Hepatocyte (in vitro differentiated cells): ENCODE data around the gene C3orf49. TPM values are rescaled to one million over a fixed set of nuclear protein-coding genes. Genes with fewer than 3 reads are reported as not detected.

ENCODE experiments used
- DNase-seq: peaks from one replicate; pipeline ENCODE4 v3.0.0-alpha.2; 2016; ENCODE audit warnings: low spot score
- H2AFZ ChIP-seq: fragments of 200-600 bp; sonication (generic); 2 replicates; pipeline ENCODE4 v1.6.0; 2016; ENCODE audit warnings: antibody characterized with exemption, mild to moderate bottlenecking
- H3K27ac ChIP-seq: fragments of 200-600 bp; sonication (generic); 2 replicates; pipeline ENCODE4 v1.5.1; 2016; ENCODE audit warnings: mild to moderate bottlenecking
- H3K27me3 ChIP-seq: fragments of 200-600 bp; sonication (generic); 2 replicates; pipeline ENCODE4 v1.6.1; 2016
- H3K36me3 ChIP-seq: fragments of 200-600 bp; sonication (generic); replicated peaks from 2 replicates; pipeline ENCODE4 v1.5.1; 2016; ENCODE audit warnings: low read depth; ENCODE audit not compliant: insufficient read depth
- H3K4me1 ChIP-seq: fragments of 200-600 bp; sonication (generic); 2 replicates; pipeline ENCODE4 v1.5.1; 2016; ENCODE audit warnings: mild to moderate bottlenecking, moderate library complexity; ENCODE audit not compliant: insufficient read depth
- H3K4me2 ChIP-seq: fragments of 200-600 bp; sonication (generic); 2 replicates; pipeline ENCODE4 v1.6.0; 2016
- H3K4me3 ChIP-seq: fragments of 200-600 bp; sonication (generic); 2 replicates; pipeline ENCODE4 v1.5.1; 2016; ENCODE audit warnings: mild to moderate bottlenecking
- H3K79me2 ChIP-seq: fragments of 200-600 bp; sonication (generic); 2 replicates; pipeline ENCODE4 v1.6.0; 2017; ENCODE audit warnings: mild to moderate bottlenecking
- H3K9me2 ChIP-seq: fragments of 200-600 bp; sonication (generic); replicated peaks from 2 replicates; pipeline ENCODE4 v1.6.0; 2017; ENCODE audit warnings: mild to moderate bottlenecking; ENCODE audit not compliant: insufficient read depth
- H3K9me3 ChIP-seq: fragments of 200-600 bp; sonication (generic); 2 replicates; pipeline ENCODE4 v1.5.1; 2016; ENCODE audit warnings: low read depth, mild to moderate bottlenecking
- H4K20me1 ChIP-seq: fragments of 200-600 bp; sonication (generic); 2 replicates; pipeline ENCODE4 v1.6.0; 2016; ENCODE audit warnings: mild to moderate bottlenecking; ENCODE audit not compliant: insufficient read depth, poor library complexity, severe bottlenecking
- CTCF ChIP-seq: fragments of 200-600 bp; sonication (generic); IDR thresholded peaks from 2 replicates; pipeline ENCODE4 v1.5.1; 2016; ENCODE audit warnings: antibody characterized with exemption, mild to moderate bottlenecking; ENCODE audit not compliant: poor library complexity
- EZH2 ChIP-seq: fragments of 200-600 bp; sonication (generic); IDR thresholded peaks from 2 replicates; pipeline ENCODE4 v1.6.1; 2016; ENCODE audit warnings: antibody characterized with exemption, mild to moderate bottlenecking, borderline replicate concordance
- EZH2phosphoT487 ChIP-seq: fragments of 200-600 bp; sonication (generic); IDR thresholded peaks from one replicate; pipeline ENCODE4 v1.6.1; 2018; ENCODE audit warnings: antibody characterized with exemption, mild to moderate bottlenecking, low read depth, moderate library complexity; ENCODE audit not compliant: unreplicated experiment, severe bottlenecking
- WGBS: methylation state at CpG from one replicate; pipeline ENCODE4 v1.1.6; 2016; ENCODE audit warnings: low lambda C conversion rate; ENCODE audit errors: missing lambda C conversion rate; 5-methylcytosine and 5-hydroxymethylcytosine counted together
- polyA plus RNA-seq: library from polyadenylated mRNA; unstranded; fragments of >200 nt; fragmentation: Nextera tagmentation; extraction: Ambion mirVana; gene quantifications from 2 replicates; pipeline ENCODE4 v1.2.1, GENCODE V29; 2016
- total RNA-seq: library from RNA; depleted of rRNA; stranded (reverse); fragments of >200 nt; gene quantifications from 2 replicates; pipeline ENCODE4 v1.2.3, GENCODE V29; 2014

C3orf49 gene
- total and polyA plus RNA-seq, 2 experiments from 2014 or later = 0.11 TPM; not detected in 1

- Histone ChIP-seq H3K9me2 (no peaks in the 10 kb centered on the region), H3K4me3 (no peak overlapping the region), H3K4me2 (no peak overlapping the region), H3K36me3 (no peaks in the 10 kb centered on the region), H3K4me1 (no peaks in the 10 kb centered on the region), H2AFZ (no peak overlapping the region), H3K9me3 (no peaks in the 10 kb centered on the region), H3K27ac (no peak overlapping the region), H3K79me2 (no peaks in the 10 kb centered on the region), H4K20me1 (no peaks in the 10 kb centered on the region), H3K27me3 (no peaks in the 10 kb centered on the region)
- WGBS = 62% methylated on average over 3 of the region's 3 CpGs
- peak; percentile 10 for DNase-seq
- TF ChIP-seq CTCF (no peak), EZH2phosphoT487 (no peak), EZH2 (no peak)
Measured at GRCh38 chr3:63814237-63814636, 4.9 kb upstream of the C3orf49 start.

- Histone ChIP-seq H3K27me3 (no peaks in the 10 kb centered on the region), H3K9me3 (no peaks in the 10 kb centered on the region), H3K4me2 (no peak overlapping the region), H3K4me3 (no peak overlapping the region), H4K20me1 (no peaks in the 10 kb centered on the region), H3K79me2 (no peaks in the 10 kb centered on the region), H3K36me3 (no peaks in the 10 kb centered on the region), H3K4me1 (no peaks in the 10 kb centered on the region), H3K9me2 (no peaks in the 10 kb centered on the region), H3K27ac (no peak overlapping the region), H2AFZ (no peak overlapping the region)
- no peak for DNase-seq
- TF ChIP-seq EZH2 = no peak
- no peak for TF ChIP-seq CTCF
- no peak for TF ChIP-seq EZH2phosphoT487
- 92% methylated on average over 5 of the region's 5 CpGs for WGBS
Measured at GRCh38 chr3:63817225-63817624, 1.9 kb upstream of the C3orf49 start.

GRCh38 chr3:63818282-63819150, 583 bp upstream of the C3orf49 start:
- peak; percentile 88 for TF ChIP-seq CTCF
- no peak for TF ChIP-seq EZH2phosphoT487
- peak; percentile 83 for DNase-seq
- Histone ChIP-seq H3K9me3 (no peaks in the 10 kb centered on the region), H3K9me2 (no peaks in the 10 kb centered on the region), H3K36me3 (no peaks in the 10 kb centered on the region), H3K79me2 (no peaks in the 10 kb centered on the region), H4K20me1 (no peaks in the 10 kb centered on the region), H3K4me2 (no peak overlapping the region), H3K4me3 (no peak overlapping the region), H3K4me1 (no peaks in the 10 kb centered on the region), H2AFZ (no peak overlapping the region), H3K27ac (no peak overlapping the region), H3K27me3 (no peaks in the 10 kb centered on the region)
- WGBS = 42% methylated on average over 10 of the region's 10 CpGs
